ENCODE measurements around the gene FAM193A. TPM values are rescaled to one million over a fixed set of nuclear protein-coding genes. Genes with fewer than 3 reads are reported as not detected.

FAM193A gene
- polyA plus RNA-seq, 1 donor (not counting 4 experiments of a cell fraction or from before 2014, with no cell fraction given) = 3.6 TPM

- Histone ChIP-seq H4K20me1 (ENCODE audit: control insufficient read depth, extremely low read depth, insufficient read depth, low read length) (no peaks in the 10 kb centered on the region), H3K9me1 (ENCODE audit: control insufficient read depth, extremely low read depth, insufficient read depth, low read length) (no peaks in the 10 kb centered on the region), H3K36me3 (ENCODE audit: control insufficient read depth in 2 of 2, extremely low read depth in 1 of 2, insufficient read depth in 2 of 2, low read length in 2 of 2) (peaks cover 3% of the 10 kb centered on the region in 2 experiments), H3K4me3 (ENCODE audit: control insufficient read depth in 2 of 3, extremely low read depth in 1 of 3, insufficient read depth in 2 of 3, low read depth in 1 of 3, low read length in 3 of 3) (no peak overlapping the region), H3K79me2 (ENCODE audit: control insufficient read depth, insufficient read depth, low read length) (peaks cover 93% of the 10 kb centered on the region), H3K27ac (ENCODE audit: control insufficient read depth, insufficient read depth, low read length) (no peak overlapping the region), H2AFZ (ENCODE audit: control insufficient read depth, low read length) (no peak overlapping the region), H3K4me2 (ENCODE audit: control insufficient read depth, extremely low read depth, insufficient read depth, low read depth, low read length) (no peak overlapping the region), H3K4me1 (ENCODE audit: control insufficient read depth, extremely low read depth, insufficient read depth, low read length) (no peaks in the 10 kb centered on the region), H3K9ac (ENCODE audit: control insufficient read depth, extremely low read depth, insufficient read depth, low read length) (no peak overlapping the region), H3K27me3 (ENCODE audit: control insufficient read depth, extremely low read depth, insufficient read depth, low read length) (no peaks in the 10 kb centered on the region), H3K9me3 (ENCODE audit: control insufficient read depth, low read depth, low read length) (no peaks in the 10 kb centered on the region)
- DNase-seq (ENCODE audit: low read depth, low spot score) (no peak), FAIRE-seq (no peak)
- dilution Hi-C loops (cut with MboI; ENCODE audit: extremely low pct_ligation_motif_present, low sequenced_read_pairs) = no loop called here
- TF ChIP-seq EZH2 (IDR thresholded peaks at IDR 0.05; ENCODE audit: low read length) (no peak), CTCF (optimal IDR thresholded peaks at IDR 0.05 in 1 of 3, IDR thresholded peaks at IDR 0.05 in 1 of 3, conservative IDR thresholded peaks at IDR 0.05 in 1 of 3; ENCODE audit: extremely low read depth in 1 of 3, insufficient read depth in 2 of 3, low read length in 3 of 3) (no peak)
Observed at GRCh38 chr4:2558301-2558700, 21.9 kb downstream of the FAM193A start.

- H3K27ac ChIP-seq (ENCODE audit: control insufficient read depth, insufficient read depth, low read length) = no peak overlapping the region
- no peaks in the 10 kb centered on the region for H3K9me3 ChIP-seq (ENCODE audit: control insufficient read depth, low read depth, low read length)
- no peak for DNase-seq (ENCODE audit: low read depth, low spot score)
- H3K27me3 ChIP-seq (ENCODE audit: control insufficient read depth, extremely low read depth, insufficient read depth, low read length) = no peaks in the 10 kb centered on the region
- no peak overlapping the region for H3K9ac ChIP-seq (ENCODE audit: control insufficient read depth, extremely low read depth, insufficient read depth, low read length)
- H3K4me2 ChIP-seq (ENCODE audit: control insufficient read depth, extremely low read depth, insufficient read depth, low read depth, low read length) = no peak overlapping the region
- H3K79me2 ChIP-seq (ENCODE audit: control insufficient read depth, insufficient read depth, low read length) = peaks cover 92% of the 10 kb centered on the region
- no peaks in the 10 kb centered on the region for H3K9me1 ChIP-seq (ENCODE audit: control insufficient read depth, extremely low read depth, insufficient read depth, low read length)
- H4K20me1 ChIP-seq (ENCODE audit: control insufficient read depth, extremely low read depth, insufficient read depth, low read length) = no peaks in the 10 kb centered on the region
- no peak overlapping the region for H3K4me3 ChIP-seq (ENCODE audit: control insufficient read depth in 2 of 3, extremely low read depth in 1 of 3, insufficient read depth in 2 of 3, low read depth in 1 of 3, low read length in 3 of 3)
- FAIRE-seq = no peak
- dilution Hi-C loops (cut with MboI; ENCODE audit: extremely low pct_ligation_motif_present, low sequenced_read_pairs) = no loop called here
- H2AFZ ChIP-seq (ENCODE audit: control insufficient read depth, low read length) = no peak overlapping the region
- TF ChIP-seq EZH2 (IDR thresholded peaks at IDR 0.05; ENCODE audit: low read length) (no peak), CTCF (optimal IDR thresholded peaks at IDR 0.05 in 1 of 3, IDR thresholded peaks at IDR 0.05 in 1 of 3, conservative IDR thresholded peaks at IDR 0.05 in 1 of 3; ENCODE audit: extremely low read depth in 1 of 3, insufficient read depth in 2 of 3, low read length in 3 of 3) (no peak)
- peaks cover 3% of the 10 kb centered on the region in 2 experiments for H3K36me3 ChIP-seq (ENCODE audit: control insufficient read depth in 2 of 2, extremely low read depth in 1 of 2, insufficient read depth in 2 of 2, low read length in 2 of 2)
- H3K4me1 ChIP-seq (ENCODE audit: control insufficient read depth, extremely low read depth, insufficient read depth, low read length) = no peaks in the 10 kb centered on the region
Observed at GRCh38 chr4:2560167-2560566, 23.7 kb downstream of the FAM193A start.
